ENCODE data around the gene TBC1D22A.

TBC1D22A gene

GRCh38 chr22:47022475-47022874 is 260.0 kb downstream of the TBC1D22A start:
- Histone ChIP-seq H3K36me3 (replicated peaks; ENCODE audit: low read depth, low read length) (peaks cover 58% of the 10 kb centered on the region), H3K4me1 (ENCODE audit: low read length) (peaks cover 24% of the 10 kb centered on the region), H3K4me2 (ENCODE audit: low read length) (peak overlapping the region; percentile 41), H4K20me1 (ENCODE audit: insufficient read depth, low read length) (peaks cover 50% of the 10 kb centered on the region), H3K27ac (ENCODE audit: low read length) (peak overlapping the region; percentile 49), H3K79me2 (ENCODE audit: low read length) (no peaks in the 10 kb centered on the region), H3K9me3 (ENCODE audit: insufficient read depth, low read length) (peaks cover 4% of the 10 kb centered on the region; the same call in 1 of the 2 replicates), H2AFZ (ENCODE audit: low read depth, low read length) (no peak overlapping the region), H3K4me3 (ENCODE audit: low read length) (peak overlapping the region; percentile 26; the same call in 1 of the 2 replicates), H3K9ac (ENCODE audit: low read length) (no peak overlapping the region), H3K27me3 (ENCODE audit: low read depth, low read length) (no peaks in the 10 kb centered on the region)
- TF ChIP-seq CTCF (IDR thresholded peaks at IDR 0.05; ENCODE audit: low read depth, low read length) (no peak), EZH2phosphoT487 (IDR thresholded peaks at IDR 0.05; ENCODE audit: low read depth) (no peak)

- peaks cover 44% of the 10 kb centered on the region for H3K36me3 ChIP-seq (replicated peaks; ENCODE audit: low read depth, low read length)
- peaks cover 55% of the 10 kb centered on the region for H4K20me1 ChIP-seq (ENCODE audit: insufficient read depth, low read length)
- H3K9ac ChIP-seq (ENCODE audit: low read length), result no peak overlapping the region
- H3K9me3 ChIP-seq (ENCODE audit: insufficient read depth, low read length), result peaks cover 4% of the 10 kb centered on the region; the same call in 1 of the 2 replicates
- H2AFZ ChIP-seq (ENCODE audit: low read depth, low read length), result no peak overlapping the region
- H3K4me2 ChIP-seq (ENCODE audit: low read length), result no peak overlapping the region
- H3K27me3 ChIP-seq (ENCODE audit: low read depth, low read length), result no peaks in the 10 kb centered on the region
- no peak overlapping the region for H3K27ac ChIP-seq (ENCODE audit: low read length)
- no peak overlapping the region for H3K4me3 ChIP-seq (ENCODE audit: low read length)
- H3K79me2 ChIP-seq (ENCODE audit: low read length), result no peaks in the 10 kb centered on the region
- TF ChIP-seq CTCF (IDR thresholded peaks at IDR 0.05; ENCODE audit: low read depth, low read length) (no peak), EZH2phosphoT487 (IDR thresholded peaks at IDR 0.05; ENCODE audit: low read depth) (no peak)
- H3K4me1 ChIP-seq (ENCODE audit: low read length), result peaks cover 24% of the 10 kb centered on the region
These were observed 261.4 kb downstream of the TBC1D22A start for GRCh38 chr22:47023871-47024270.

- TF ChIP-seq CTCF (IDR thresholded peaks at IDR 0.05; ENCODE audit: low read depth, low read length), result no peak
- no peak for TF ChIP-seq EZH2phosphoT487 (IDR thresholded peaks at IDR 0.05; ENCODE audit: low read depth)
- peaks cover 81% of the 10 kb centered on the region for H4K20me1 ChIP-seq (ENCODE audit: insufficient read depth, low read length)
- no peak overlapping the region for H3K27ac ChIP-seq (ENCODE audit: low read length)
- H2AFZ ChIP-seq (ENCODE audit: low read depth, low read length), result no peak overlapping the region
- H3K9me3 ChIP-seq (ENCODE audit: insufficient read depth, low read length), result no peaks in the 10 kb centered on the region
- H3K36me3 ChIP-seq (replicated peaks; ENCODE audit: low read depth, low read length), result peaks cover 29% of the 10 kb centered on the region
- no peak overlapping the region for H3K9ac ChIP-seq (ENCODE audit: low read length)
- no peak overlapping the region for H3K4me2 ChIP-seq (ENCODE audit: low read length)
- peaks cover 9% of the 10 kb centered on the region for H3K4me1 ChIP-seq (ENCODE audit: low read length)
- peaks cover 14% of the 10 kb centered on the region for H3K79me2 ChIP-seq (ENCODE audit: low read length)
- H3K4me3 ChIP-seq (ENCODE audit: low read length), result no peak overlapping the region
- H3K27me3 ChIP-seq (ENCODE audit: low read depth, low read length), result no peaks in the 10 kb centered on the region
These were observed 265.3 kb downstream of the TBC1D22A start for GRCh38 chr22:47027766-47028165.

GRCh38 chr22:47029244-47030074 is 267.0 kb downstream of the TBC1D22A start:
- H3K27me3 ChIP-seq (ENCODE audit: low read depth, low read length), result no peaks in the 10 kb centered on the region
- H3K79me2 ChIP-seq (ENCODE audit: low read length), result peaks cover 19% of the 10 kb centered on the region
- H4K20me1 ChIP-seq (ENCODE audit: insufficient read depth, low read length), result peaks cover 84% of the 10 kb centered on the region
- H3K9ac ChIP-seq (ENCODE audit: low read length), result no peak overlapping the region
- no peak overlapping the region for H2AFZ ChIP-seq (ENCODE audit: low read depth, low read length)
- H3K36me3 ChIP-seq (replicated peaks; ENCODE audit: low read depth, low read length), result peaks cover 20% of the 10 kb centered on the region
- H3K4me1 ChIP-seq (ENCODE audit: low read length), result no peaks in the 10 kb centered on the region
- no peaks in the 10 kb centered on the region for H3K9me3 ChIP-seq (ENCODE audit: insufficient read depth, low read length)
- TF ChIP-seq CTCF (IDR thresholded peaks at IDR 0.05; ENCODE audit: low read depth, low read length) (no peak), EZH2phosphoT487 (IDR thresholded peaks at IDR 0.05; ENCODE audit: low read depth) (no peak)
- H3K4me3 ChIP-seq (ENCODE audit: low read length), result no peak overlapping the region
- H3K27ac ChIP-seq (ENCODE audit: low read length), result no peak overlapping the region
- no peak overlapping the region for H3K4me2 ChIP-seq (ENCODE audit: low read length)

All from OCI-LY3 (cell line).